Lower leg skin (tissue), 4 donors: Measurements from ENCODE around the gene PAK4. TPM values are rescaled to one million over a fixed set of nuclear protein-coding genes. Genes with fewer than 3 reads are reported as not detected.

Experiments used
- DNase-seq, 2 donors: peaks; one replicate each; pipeline ENCODE4 v3.0.0-alpha.2; 2019; ENCODE audit warnings: low spot score in 2 of 2
- H3K4me3 ChIP-seq: fragments of 200-600 bp; sonication (generic); 2 replicates; pipeline ENCODE4 v1.5.1; 2017; ENCODE audit warnings: mild to moderate bottlenecking, low read depth; ENCODE audit not compliant: poor library complexity, severe bottlenecking
- POLR2A ChIP-seq, 2 donors: fragments of 450-650 bp; IDR thresholded peaks; one replicate each; pipeline ENCODE4 v1.6.1; 2016 to 2017; ENCODE audit warnings: antibody characterized with exemption in 2 of 2, mild to moderate bottlenecking in 1 of 2, moderate library complexity in 1 of 2
- WGBS, 2 donors: methylation state at CpG; one replicate each; pipeline ENCODE4 v1.1.5; 2018; 5-methylcytosine and 5-hydroxymethylcytosine counted together
- intact Hi-C: fragments of 100-400 bp; cut with DNase I; formaldehyde crosslinking; loops from one replicate; pipeline ENCODE4 v1.15.0; 2023; ENCODE audit warnings: low total_unique reads
- total RNA-seq, 4 donors: library from RNA; depleted of rRNA; stranded (reverse); fragments of >200 nt; gene quantifications; one replicate each; pipeline ENCODE4 v1.1.0, GENCODE V29; 2016
- TF ChIP-seq, protein P1 (sequence below), 3 donors: fragments of 450-650 bp; IDR thresholded peaks; one replicate each; pipeline ENCODE4 v1.5.1; 2016; ENCODE audit warnings: antibody characterized with exemption in 3 of 3, mild to moderate bottlenecking in 3 of 3, moderate library complexity in 2 of 3

PAK4 gene
- total RNA-seq, 4 donors from 2014 or later = 30.9 to 65.7 (median 40.1) TPM

GRCh38 chr19:39199025-39199424 lies 73.4 kb downstream of the PAK4 start:
- no peak for DNase-seq
- no peak overlapping the region for H3K4me3 ChIP-seq
- intact Hi-C loops = no loop called here
- WGBS, 2 donors = 42 to 44% methylated on average over 8 to 11 of the region's 11 CpGs
- TF ChIP-seq, protein P1, sequence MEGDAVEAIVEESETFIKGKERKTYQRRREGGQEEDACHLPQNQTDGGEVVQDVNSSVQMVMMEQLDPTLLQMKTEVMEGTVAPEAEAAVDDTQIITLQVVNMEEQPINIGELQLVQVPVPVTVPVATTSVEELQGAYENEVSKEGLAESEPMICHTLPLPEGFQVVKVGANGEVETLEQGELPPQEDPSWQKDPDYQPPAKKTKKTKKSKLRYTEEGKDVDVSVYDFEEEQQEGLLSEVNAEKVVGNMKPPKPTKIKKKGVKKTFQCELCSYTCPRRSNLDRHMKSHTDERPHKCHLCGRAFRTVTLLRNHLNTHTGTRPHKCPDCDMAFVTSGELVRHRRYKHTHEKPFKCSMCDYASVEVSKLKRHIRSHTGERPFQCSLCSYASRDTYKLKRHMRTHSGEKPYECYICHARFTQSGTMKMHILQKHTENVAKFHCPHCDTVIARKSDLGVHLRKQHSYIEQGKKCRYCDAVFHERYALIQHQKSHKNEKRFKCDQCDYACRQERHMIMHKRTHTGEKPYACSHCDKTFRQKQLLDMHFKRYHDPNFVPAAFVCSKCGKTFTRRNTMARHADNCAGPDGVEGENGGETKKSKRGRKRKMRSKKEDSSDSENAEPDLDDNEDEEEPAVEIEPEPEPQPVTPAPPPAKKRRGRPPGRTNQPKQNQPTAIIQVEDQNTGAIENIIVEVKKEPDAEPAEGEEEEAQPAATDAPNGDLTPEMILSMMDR (IDR thresholded peaks at IDR 0.05) = no peak
- no peak for TF ChIP-seq POLR2A (IDR thresholded peaks at IDR 0.05)

GRCh38 chr19:39200066-39200802 lies 74.6 kb downstream of the PAK4 start:
- intact Hi-C loops = no loop called here
- H3K4me3 ChIP-seq = no peak overlapping the region
- DNase-seq = no peak
- TF ChIP-seq, protein P1 (IDR thresholded peaks at IDR 0.05) = no peak
- no peak for TF ChIP-seq POLR2A (IDR thresholded peaks at IDR 0.05)
- 78 to 82% methylated on average over 31 to 32 of the region's 32 CpGs for WGBS, 2 donors

DNA sequence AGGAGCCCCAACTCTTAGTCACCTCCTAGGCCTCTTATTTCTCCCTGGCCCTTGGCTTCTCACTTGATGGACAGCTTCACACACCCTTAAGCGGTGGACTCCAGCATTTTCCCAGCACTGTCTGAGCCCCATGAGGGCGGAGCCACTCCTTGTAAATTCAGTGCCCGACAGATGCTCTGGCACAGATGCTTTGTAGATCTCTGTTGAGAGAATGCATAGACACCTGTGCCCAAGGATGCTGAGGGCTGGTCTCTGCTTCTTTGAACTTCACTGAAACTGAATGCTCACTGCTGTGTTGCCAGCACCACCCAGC lies 75.2 kb downstream of the PAK4 start:
- DNase-seq = no peak
- intact Hi-C loops = no loop called here
- no peak for TF ChIP-seq POLR2A (IDR thresholded peaks at IDR 0.05)
- TF ChIP-seq, protein P1 (IDR thresholded peaks at IDR 0.05) = no peak
- WGBS, 2 donors = 68 to 71% methylated on average over 3 of the region's 3 CpGs
- H3K4me3 ChIP-seq = no peak overlapping the region

- TF ChIP-seq, protein P1 (IDR thresholded peaks at IDR 0.05) = no peak
- no peak for DNase-seq
- WGBS, 2 donors = 100% methylated on average over 1 of the region's 1 CpG
- intact Hi-C loops = no loop called here
- no peak overlapping the region for H3K4me3 ChIP-seq
Observed at GRCh38 chr19:39202998-39203355, 77.4 kb downstream of the PAK4 start.

DNA sequence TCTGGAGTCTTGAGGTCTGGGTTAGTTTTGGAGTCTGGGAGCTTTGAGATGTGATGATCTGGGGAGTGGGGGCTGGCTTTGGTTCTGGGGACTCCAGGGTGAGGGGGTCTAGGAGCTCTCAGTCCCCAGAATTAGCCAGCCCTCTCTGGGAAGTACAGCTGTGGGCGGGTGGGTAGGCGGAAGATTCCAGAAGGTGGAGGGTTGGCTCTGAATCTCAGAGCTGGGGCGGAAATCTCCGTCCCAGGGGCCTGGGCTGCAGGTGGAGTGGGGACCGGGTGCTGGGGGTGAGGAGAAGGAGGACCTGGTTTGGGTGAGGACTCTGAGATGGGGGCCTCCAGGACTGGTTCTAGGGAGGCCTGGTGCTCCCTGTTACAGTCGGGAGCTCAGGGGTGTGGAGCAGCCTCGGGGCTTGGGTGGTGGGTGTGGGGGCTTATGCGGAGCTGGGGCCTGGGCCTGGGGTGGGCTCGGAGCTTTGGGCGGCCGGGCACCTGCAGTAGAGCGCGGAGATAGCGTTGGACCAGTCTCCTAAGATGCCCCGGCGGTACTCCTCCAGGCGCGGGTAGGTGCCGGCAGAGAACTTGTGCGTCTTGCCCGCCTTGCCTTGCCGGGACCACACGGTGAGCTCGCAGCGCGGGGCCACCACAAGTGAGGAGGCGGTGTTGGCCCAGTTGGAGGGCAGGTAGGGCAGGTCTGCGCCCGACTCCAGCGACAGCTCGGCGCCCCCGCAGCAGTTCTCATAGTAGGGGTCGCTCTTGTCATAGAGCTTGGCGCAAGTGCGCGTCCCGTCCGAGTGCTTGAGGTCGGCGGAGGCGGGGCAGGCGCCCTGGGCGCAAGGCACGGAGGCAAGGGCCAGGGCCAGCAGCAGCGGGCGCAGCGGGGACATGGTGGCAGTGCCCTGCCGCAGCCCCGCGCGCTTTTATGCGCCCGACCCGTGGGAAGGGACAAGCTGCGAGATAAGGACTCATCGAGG lies 78.1 kb downstream of the PAK4 start, which contains the start of gene SYCN:
TSS of gene SYCN (minus strand) at position 892 of the 970 bp plus-strand sequence. CDS start at position 883, 9 bp downstream.
- intact Hi-C loops = no loop called here
- TF ChIP-seq, protein P1 (IDR thresholded peaks at IDR 0.05) = no peak
- TF ChIP-seq POLR2A (IDR thresholded peaks at IDR 0.05) = no peak
- H3K4me3 ChIP-seq = no peak within 1 kb of the TSS
- 16 to 25% methylated on average over 36 to 53 of the region's 57 CpGs for WGBS, 2 donors
- DNase-seq = no peak
